ENCODE measurements around the gene MRAP2. TPM values are rescaled to one million over a fixed set of nuclear protein-coding genes. Genes with fewer than 3 reads are reported as not detected.
A peak's percentile ranks its signal among the peaks of the same experiment; 100 is the strongest.
"Not testable (repeated sequence)": the region's sequence is repeated elsewhere in the genome, so short reads cannot be mapped to it uniquely, and the experiment has no call there.

Gene MRAP2
- total RNA-seq, 1 donor: 5.8 TPM

- no peak for DNase-seq (ENCODE audit: low read depth)
- no peak overlapping the region for H3K4me3 ChIP-seq (ENCODE audit: low read depth, low read length)
- no peak for TF ChIP-seq CTCF (IDR thresholded peaks at IDR 0.05; ENCODE audit: insufficient read depth, low read length)
Observed at GRCh38 chr6:84059082-84059481, 25.5 kb downstream of the MRAP2 start.

GRCh38 chr6:84061174-84061573 is 27.6 kb downstream of the MRAP2 start:
- no peak overlapping the region for H3K4me3 ChIP-seq (ENCODE audit: low read depth, low read length)
- DNase-seq (ENCODE audit: low read depth): peak; percentile 70
- no peak for TF ChIP-seq CTCF (IDR thresholded peaks at IDR 0.05; ENCODE audit: insufficient read depth, low read length)

GRCh38 chr6:84061613-84062398 is 28.2 kb downstream of the MRAP2 start:
- TF ChIP-seq CTCF (IDR thresholded peaks at IDR 0.05; ENCODE audit: insufficient read depth, low read length): no peak
- H3K4me3 ChIP-seq (ENCODE audit: low read depth, low read length): no peak overlapping the region
- no peak for DNase-seq (ENCODE audit: low read depth)

- no peak overlapping the region for H3K4me3 ChIP-seq (ENCODE audit: low read depth, low read length)
- TF ChIP-seq CTCF (IDR thresholded peaks at IDR 0.05; ENCODE audit: insufficient read depth, low read length): no peak
- no peak for DNase-seq (ENCODE audit: low read depth)
Observed at GRCh38 chr6:84062519-84063154, 29.1 kb downstream of the MRAP2 start.

GRCh38 chr6:84065693-84066290 is 32.2 kb downstream of the MRAP2 start:
- no peak for TF ChIP-seq CTCF (IDR thresholded peaks at IDR 0.05; ENCODE audit: insufficient read depth, low read length)
- DNase-seq (ENCODE audit: low read depth): peak; percentile 82
- no peak overlapping the region for H3K4me3 ChIP-seq (ENCODE audit: low read depth, low read length)

GRCh38 chr6:84066536-84066935 is 33.0 kb downstream of the MRAP2 start:
- no peak overlapping the region for H3K4me3 ChIP-seq (ENCODE audit: low read depth, low read length)
- no peak for DNase-seq (ENCODE audit: low read depth)
- no peak for TF ChIP-seq CTCF (IDR thresholded peaks at IDR 0.05; ENCODE audit: insufficient read depth, low read length)

GRCh38 chr6:84068873-84069272 is 35.3 kb downstream of the MRAP2 start:
- DNase-seq (ENCODE audit: low read depth); H3K4me3 ChIP-seq (ENCODE audit: low read depth, low read length): not testable (repeated sequence)

Measured in fibroblast of the aortic adventitia (primary cell).